GM21423 (cell line): ENCODE data around the gene ZNF174.

Source experiments
- ATAC-seq: cut with Tn5 transposase; IDR thresholded peaks from one replicate; pipeline ENCODE4 v1.9.1; 2021; ENCODE audit warnings: mild to moderate bottlenecking, moderate library complexity; ENCODE audit not compliant: unreplicated experiment

ZNF174 gene

DNA sequence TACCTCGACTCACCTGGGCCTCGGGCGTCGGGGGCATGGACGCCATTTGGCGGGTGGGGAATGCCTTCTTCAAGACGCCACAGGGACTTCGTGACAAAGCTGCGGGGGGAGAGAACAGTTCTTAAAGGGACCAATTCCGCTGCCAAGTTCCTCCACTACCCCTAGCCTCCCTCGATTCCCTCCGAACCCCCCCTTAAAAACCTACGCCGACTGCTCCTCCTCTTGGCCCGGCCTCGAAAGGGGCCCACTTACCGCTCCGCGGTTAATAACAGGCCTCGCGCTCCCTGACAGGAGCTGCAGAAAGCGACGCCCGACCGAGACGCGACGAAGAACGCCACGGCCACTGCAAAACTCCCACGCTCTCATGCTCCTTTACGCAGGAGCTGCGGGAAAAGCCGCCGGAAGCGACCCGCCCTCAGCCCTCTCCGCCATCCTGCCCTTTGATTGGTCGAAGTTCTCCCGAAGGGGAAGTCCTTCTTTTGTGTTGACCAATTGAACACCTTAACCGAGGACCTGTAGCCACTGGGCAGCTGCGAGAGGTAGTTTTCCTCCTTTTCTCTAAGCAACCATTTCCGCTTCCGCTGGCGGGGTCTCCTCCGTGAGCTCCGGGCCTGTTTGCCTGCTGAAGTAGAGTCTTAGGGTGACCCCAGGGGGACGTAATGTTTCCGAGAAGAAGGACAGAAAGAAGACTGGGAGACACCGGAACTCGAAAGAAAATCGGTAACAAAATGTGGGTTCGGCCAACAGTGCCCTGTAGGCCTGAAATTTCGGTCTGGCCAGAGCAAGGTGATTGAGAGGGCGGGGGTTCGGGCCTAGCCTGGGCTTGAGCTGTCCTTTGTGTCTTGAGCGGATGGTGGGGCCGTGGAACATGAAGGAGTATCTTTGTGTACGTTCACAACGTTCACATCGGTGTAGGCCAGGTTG is 42.4 kb downstream of the ZNF174 start, which contains the start of the genes NAA60 and ZNF597:
Gene NAA60 (plus strand): TSS at position 573 of the 924 bp plus-strand sequence. CDS start 32,548 bp downstream, outside the sequence.
Gene ZNF597 (minus strand): TSS at position 397 of the 924 bp plus-strand sequence. CDS start 351 bp downstream, at position 46.
- ATAC-seq = peak; percentile 90

DNA sequence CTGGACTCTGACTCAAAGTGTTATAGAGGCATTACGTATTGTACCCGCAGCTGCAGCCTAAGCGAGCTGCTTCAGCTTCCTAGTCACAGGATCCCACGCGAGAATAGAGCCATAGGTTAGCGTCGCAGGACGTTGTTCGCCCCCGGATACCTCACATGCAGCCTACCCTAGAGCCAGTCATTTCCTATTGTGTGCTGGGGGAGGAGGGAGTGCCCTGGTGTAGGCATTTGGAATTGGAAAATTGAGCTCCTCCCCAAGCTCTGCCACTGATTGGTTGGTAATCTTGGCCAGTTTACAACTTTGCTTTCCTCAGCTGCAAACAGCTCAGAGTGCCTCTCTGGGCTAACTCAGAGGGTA is 43.0 kb downstream of the ZNF174 start:
- ATAC-seq = no peak

DNA sequence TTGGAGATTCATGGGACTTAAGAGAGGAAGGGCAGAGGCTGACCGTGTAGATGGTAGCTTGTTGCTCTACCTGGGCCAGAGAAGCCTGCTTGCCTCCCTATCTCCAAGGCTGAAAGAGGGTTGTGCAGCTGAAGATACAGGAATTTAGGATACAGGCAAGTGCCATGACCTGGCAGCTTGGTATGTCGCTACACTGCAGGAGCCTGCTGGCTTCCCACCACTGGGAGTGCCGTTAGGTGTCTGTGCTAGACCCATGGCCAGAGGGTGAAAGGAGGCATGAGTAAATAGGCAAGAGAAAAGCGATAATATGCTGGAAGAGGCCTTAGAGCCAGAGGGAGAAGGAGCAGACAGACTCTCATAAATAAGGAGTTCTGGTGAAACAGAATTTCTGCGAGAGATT is 53.1 kb downstream of the ZNF174 start:
- no peak for ATAC-seq

DNA sequence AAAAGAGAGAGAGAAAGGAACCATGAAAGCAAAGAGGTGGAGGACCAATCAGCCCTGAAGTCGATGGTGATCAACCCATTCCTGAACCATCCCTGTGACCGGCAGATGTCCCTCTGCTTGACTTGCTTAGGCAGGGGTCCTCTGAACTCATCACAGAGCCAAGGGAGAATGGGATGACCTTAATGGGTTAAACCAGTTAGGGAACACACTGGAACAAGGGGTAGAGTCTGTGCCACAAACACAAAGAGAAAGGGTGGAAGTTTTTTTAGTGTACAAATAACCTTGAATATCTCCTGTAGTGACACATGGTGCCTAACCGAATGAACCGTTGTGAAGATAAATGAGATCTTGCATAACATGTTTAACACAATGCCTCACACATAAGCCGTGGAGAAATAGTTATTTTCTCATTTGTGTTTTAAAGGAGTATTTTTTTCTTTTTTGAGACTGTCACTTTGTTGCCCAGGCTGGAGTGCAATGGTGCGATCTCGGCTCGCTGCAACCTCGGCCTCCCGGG is 53.7 kb downstream of the ZNF174 start:
- no peak for ATAC-seq

DNA sequence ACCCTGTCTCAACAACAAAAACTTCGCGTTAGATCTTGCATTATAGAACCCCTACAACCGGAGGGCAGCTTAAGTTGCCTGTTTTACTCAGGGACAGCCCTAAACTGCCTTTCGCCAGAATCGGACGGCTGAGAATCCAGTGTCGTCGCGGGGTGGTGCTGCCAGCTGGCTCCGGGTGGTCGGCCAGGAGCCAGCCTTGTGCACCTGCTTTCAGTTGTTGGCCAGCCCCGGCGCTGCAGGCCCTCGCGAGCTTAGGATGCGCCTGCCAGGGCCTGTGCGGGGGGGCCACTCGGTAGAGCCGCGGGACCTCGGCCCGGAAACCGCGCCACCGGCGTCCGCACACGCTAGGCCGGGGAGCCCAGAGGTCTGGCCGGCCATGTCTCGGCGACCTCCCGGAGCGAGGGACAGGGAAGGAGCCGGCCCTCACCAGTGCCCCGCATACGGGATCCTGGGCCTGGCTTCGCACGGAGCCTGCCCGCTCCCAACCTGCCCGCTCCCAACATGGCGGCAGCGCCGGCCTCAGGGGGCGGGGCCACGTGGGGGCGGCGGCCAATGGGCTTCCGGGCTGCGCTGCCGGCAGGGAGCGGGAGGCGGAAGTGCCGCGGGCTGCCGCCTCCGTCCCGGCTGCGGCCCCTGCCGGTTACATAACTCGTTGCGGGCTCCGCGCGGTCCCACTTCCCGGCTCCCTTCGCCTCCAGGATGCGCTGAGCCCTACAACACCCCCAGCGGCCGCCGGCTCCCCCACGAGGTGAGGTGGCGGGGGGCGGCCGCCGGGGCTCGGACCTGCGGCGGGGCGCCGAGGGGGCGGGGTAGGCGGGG is 56.6 kb downstream of the ZNF174 start:
- peak; percentile 64 for ATAC-seq

DNA sequence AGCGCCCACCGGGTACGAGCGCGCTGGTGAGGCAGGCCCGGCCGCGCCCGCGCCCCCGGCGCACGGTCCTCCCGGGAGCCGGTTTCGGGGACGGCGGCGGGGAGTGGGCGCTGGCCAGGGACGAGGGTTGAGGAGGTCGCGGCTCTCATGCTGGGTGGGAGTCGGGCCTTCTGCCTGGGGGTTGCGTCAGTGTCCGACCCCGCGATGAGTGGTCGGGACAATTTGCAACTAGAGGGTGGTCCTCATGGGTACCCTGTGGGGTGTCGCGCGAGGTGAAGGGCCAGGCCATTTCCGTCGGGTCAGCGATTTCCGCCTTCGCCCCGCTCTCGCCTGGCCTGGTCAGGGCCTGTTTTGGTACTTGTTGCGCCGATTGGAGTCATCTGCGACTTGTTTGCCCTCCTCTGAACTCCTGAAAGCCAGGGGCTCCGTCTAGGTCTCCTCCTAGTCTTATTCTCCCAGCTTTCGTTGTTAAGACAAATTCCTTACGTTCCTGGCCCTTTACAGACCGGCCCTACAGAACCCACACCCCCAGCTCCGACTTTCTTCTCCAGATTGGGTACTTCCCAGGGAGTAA is 57.4 kb downstream of the ZNF174 start:
- peak; percentile 19 for ATAC-seq

DNA sequence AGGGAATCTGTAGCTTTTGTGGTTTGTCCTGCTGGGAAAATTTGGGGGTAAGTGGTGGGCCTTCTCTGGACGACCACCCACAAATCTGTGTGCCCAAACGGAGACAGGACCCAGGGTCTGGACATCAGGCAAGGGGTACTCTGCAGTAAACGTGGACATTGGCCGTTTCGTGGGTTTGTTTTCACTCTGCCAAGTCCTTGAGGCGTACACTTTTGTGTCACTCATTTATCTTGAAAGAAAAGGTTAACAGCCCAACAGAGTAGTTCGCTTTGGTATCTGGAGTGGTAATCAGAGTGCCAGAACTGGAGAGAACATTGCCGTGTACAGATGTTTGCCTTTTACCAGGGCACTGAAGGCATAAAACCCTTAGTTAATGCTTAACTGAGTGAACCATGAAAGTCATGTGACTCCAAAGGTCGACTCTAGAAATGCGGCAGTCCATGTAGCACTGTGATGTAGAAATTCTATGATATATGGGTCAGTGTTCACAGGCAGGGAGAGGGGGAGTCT is 57.9 kb downstream of the ZNF174 start:
- ATAC-seq = no peak
